HCT116 (cell line): ENCODE data around the gene HNRNPU. TPM values are rescaled to one million over a fixed set of nuclear protein-coding genes. Genes with fewer than 3 reads are reported as not detected.

ENCODE experiments used
- ATAC-seq: fragments of 200-7000 bp; cut with Tn5 transposase; 2 replicates; pipeline ENCODE4 v1.9.1; 2020; ENCODE audit warnings: mild to moderate bottlenecking, moderate library complexity
- BruUV-seq: library from RNA; stranded (reverse); fragments of 400-500 nt; replicated peaks from 2 replicates; lab custom pipeline; 2021; lab: Mats Ljungman, UMichigan
- CTCF ChIA-PET: fragments of 300-600 bp; sonication (Branson Sonifier 250); formaldehyde crosslinking; loops from one replicate; lab custom pipeline; 2021; ENCODE audit warnings: antibody characterized with exemption; lab: Charles Lee
- POLR2A ChIA-PET: fragments of 300-600, 350-600 bp; sonication (Branson Sonifier 250); formaldehyde crosslinking; loops from one replicate; lab custom pipeline; 2021; ENCODE audit warnings: antibody characterized with exemption; lab: Charles Lee
- RAD21 ChIA-PET, 2 experiments: fragments of 300-600 bp; sonication (Branson Sonifier 250); formaldehyde crosslinking; loops; one replicate each; lab custom pipeline; 2023; ENCODE audit warnings: low total read pairs in 2 of 2; ENCODE audit not compliant: uncharacterized antibody in 2 of 2, unreplicated experiment in 2 of 2, low non-redundant PET in 1 of 2; lab: Charles Lee
- DNase-seq: peaks from one replicate; pipeline ENCODE4 v3.0.0-alpha.2; 2010; ENCODE audit warnings: low read depth, low spot score
- H2AFZ ChIP-seq: fragments of 200-600 bp; shearing (Covaris generic), sonication (generic); 2 replicates; pipeline ENCODE4 v1.6.1; 2017; ENCODE audit warnings: low read depth, mixed run types, mixed read lengths, antibody characterized with exemption, low read length; ENCODE audit not compliant: poor library complexity, severe bottlenecking
- H3K27ac ChIP-seq: 2 replicates; pipeline ENCODE4 v1.5.1; 2012; ENCODE audit warnings: low read depth, low read length
- H3K27me3 ChIP-seq: fragments of 200-600 bp; sonication (generic); 2 replicates; pipeline ENCODE4 v1.6.1; 2016; ENCODE audit warnings: mixed run types, low read length, mixed read lengths; ENCODE audit not compliant: insufficient read depth
- H3K36me3 ChIP-seq, 2 experiments: fragments of 200-500 bp in 1 of 2; fragments of 200-600 bp in 1 of 2; sonication (Bioruptor generic) in 1 of 2; sonication (generic) in 1 of 2; 2 replicates each; pipeline versions ENCODE4 v1.5.1 to v1.6.1; 2014 to 2016; ENCODE audit warnings: low read length in 2 of 2, inconsistent platforms in 1 of 2, mixed read lengths in 1 of 2, mixed run types in 1 of 2; ENCODE audit not compliant: insufficient read depth in 2 of 2, control insufficient read depth in 1 of 2
- H3K4me1 ChIP-seq, 2 experiments: fragments of 200-600 bp in 1 of 2; sonication (generic) in 1 of 2; 2 replicates each; pipeline versions ENCODE4 v1.5.1 to v1.6.1; 2012 to 2017; ENCODE audit warnings: low read length in 2 of 2, inconsistent platforms in 1 of 2, mild to moderate bottlenecking in 1 of 2, mixed read lengths in 1 of 2, mixed run types in 1 of 2, moderate library complexity in 1 of 2; ENCODE audit not compliant: insufficient read depth in 2 of 2, control insufficient read depth in 1 of 2
- H3K4me2 ChIP-seq: fragments of 200-600 bp; sonication (generic); 2 replicates; pipeline ENCODE4 v1.6.1; 2017; ENCODE audit warnings: mixed run types, low read length, mixed read lengths
- H3K4me3 ChIP-seq, 2 experiments: fragments of 200-600 bp in 1 of 2; sonication (generic) in 1 of 2; replicated peaks in 1 of 2; 2 replicates each; pipeline ENCODE4 v1.5.1; 2011 to 2016; ENCODE audit warnings: low read length in 2 of 2, control low read depth in 1 of 2, low read depth in 1 of 2, mild to moderate bottlenecking in 1 of 2, mixed read lengths in 1 of 2, mixed run types in 1 of 2
- H3K79me2 ChIP-seq: fragments of 200-600 bp; sonication (generic); 2 replicates; pipeline ENCODE4 v1.6.1; 2017; ENCODE audit warnings: mild to moderate bottlenecking, mixed run types, low read length, moderate library complexity, mixed read lengths; ENCODE audit not compliant: insufficient read depth
- H3K9ac ChIP-seq: fragments of 200-600 bp; sonication (generic); 2 replicates; pipeline ENCODE4 v1.6.1; 2016; ENCODE audit warnings: low read length, mixed read lengths
- H3K9me2 ChIP-seq: fragments of 200-600 bp; sonication (generic), shearing (Covaris generic); 2 replicates; pipeline ENCODE4 v1.6.1; 2017; ENCODE audit warnings: mixed run types, mild to moderate bottlenecking, moderate library complexity; ENCODE audit not compliant: insufficient read depth
- H3K9me3 ChIP-seq, 2 experiments: fragments of 200-500 bp in 1 of 2; fragments of 200-600 bp in 1 of 2; sonication (Bioruptor generic) in 1 of 2; sonication (generic) in 1 of 2; 2 replicates each; pipeline ENCODE4 v1.6.1; 2014 to 2017; ENCODE audit warnings: low read length in 2 of 2, mixed read lengths in 2 of 2, inconsistent platforms in 1 of 2, low read depth in 1 of 2, mild to moderate bottlenecking in 1 of 2, mixed run types in 1 of 2, moderate library complexity in 1 of 2; ENCODE audit not compliant: control insufficient read depth in 1 of 2, insufficient read depth in 1 of 2
- H4K20me1 ChIP-seq: fragments of 200-600 bp; sonication (generic), shearing (Covaris generic); 2 replicates; pipeline ENCODE4 v1.6.1; 2017; ENCODE audit warnings: mixed run types, mild to moderate bottlenecking, moderate library complexity; ENCODE audit not compliant: insufficient read depth
- CEBPB ChIP-seq: IDR thresholded peaks from 2 replicates; pipeline ENCODE4 v1.6.1; 2012; ENCODE audit warnings: low read depth
- EGR1 ChIP-seq: IDR thresholded peaks from 2 replicates; pipeline ENCODE4 v1.6.1; 2012; ENCODE audit warnings: low read depth
- ELF1 ChIP-seq: IDR thresholded peaks from 2 replicates; pipeline ENCODE4 v1.6.1; 2012; ENCODE audit warnings: low read depth, borderline replicate concordance
- EZH2phosphoT487 ChIP-seq: fragments of 200-600 bp; IDR thresholded peaks from 2 replicates; pipeline ENCODE4 v1.6.1; 2018; ENCODE audit warnings: antibody characterized with exemption, borderline replicate concordance
- MAX ChIP-seq: IDR thresholded peaks from 2 replicates; pipeline ENCODE4 v1.6.1; 2012
- POLR2A ChIP-seq: IDR thresholded peaks from 2 replicates; pipeline ENCODE4 v1.7.0; 2011; ENCODE audit warnings: borderline replicate concordance; ENCODE audit not compliant: insufficient read depth, insufficient read length; ENCODE audit errors: extremely low read depth
- POLR2AphosphoS5 ChIP-seq: IDR thresholded peaks from 2 replicates; pipeline ENCODE4 v1.6.1; 2011; ENCODE audit warnings: mild to moderate bottlenecking, low read depth, low read length, moderate library complexity
- REST ChIP-seq: IDR thresholded peaks from 2 replicates; pipeline ENCODE4 v1.6.1; 2012; ENCODE audit warnings: low read depth
- SIN3A ChIP-seq: IDR thresholded peaks from 2 replicates; pipeline ENCODE4 v1.6.1; 2012; ENCODE audit warnings: low read depth
- SRF ChIP-seq: IDR thresholded peaks from 2 replicates; pipeline ENCODE4 v1.6.1; 2012; ENCODE audit warnings: low read depth
- TCF7L2 ChIP-seq: IDR thresholded peaks from 2 replicates; pipeline ENCODE4 v1.7.0; 2011; ENCODE audit warnings: borderline replicate concordance, inconsistent platforms; ENCODE audit not compliant: insufficient read depth, insufficient read length; ENCODE audit errors: extremely low read depth
- YY1 ChIP-seq: IDR thresholded peaks from 2 replicates; pipeline ENCODE4 v1.6.1; 2011; ENCODE audit warnings: low read length, low read depth, moderate library complexity, mild to moderate bottlenecking; ENCODE audit not compliant: insufficient replicate concordance; ENCODE audit errors: extremely low read depth
- ZFX ChIP-seq: fragments of 450-650 bp; IDR thresholded peaks from 2 replicates; pipeline ENCODE4 v1.6.1; 2017
- ZNF274 ChIP-seq: fragments of 200-500 bp; sonication (Bioruptor generic); IDR thresholded peaks from 2 replicates; pipeline ENCODE4 v1.6.1; 2014; ENCODE audit warnings: mild to moderate bottlenecking, low read depth, low read length, inconsistent platforms
- intact Hi-C: fragments of 100-400 bp; cut with micrococcal nuclease; formaldehyde crosslinking; loops from 2 replicates; pipeline ENCODE4 v1.10.0; 2022
- total RNA-seq: library from RNA; stranded (reverse); gene quantifications from one replicate; pipeline ENCODE4 v1.2.1, GENCODE V29; 2021; ENCODE audit not compliant: unreplicated experiment
- TF ChIP-seq, protein P1 (sequence below): IDR thresholded peaks from 2 replicates; pipeline ENCODE4 v1.6.1; 2012
- TF ChIP-seq, protein P2 (sequence below), 3 experiments: fragments of 200-600 bp in 1 of 3; sonication (generic) in 1 of 3; IDR thresholded peaks in 2 of 3; conservative IDR thresholded peaks in 1 of 3; 2 replicates each; pipeline ENCODE4 v1.5.1; 2012 to 2017; ENCODE audit warnings: low read depth in 2 of 3, low read length in 2 of 3, antibody characterized with exemption in 1 of 3, borderline replicate concordance in 1 of 3, control low read depth in 1 of 3, mild to moderate bottlenecking in 1 of 3, mixed read lengths in 1 of 3, mixed run types in 1 of 3, moderate library complexity in 1 of 3; ENCODE audit not compliant: insufficient read depth in 1 of 3
- TF ChIP-seq, protein P3 (sequence below): IDR thresholded peaks from 2 replicates; pipeline ENCODE4 v1.6.1; 2011; ENCODE audit warnings: mild to moderate bottlenecking, low read length, moderate library complexity; ENCODE audit not compliant: insufficient replicate concordance; ENCODE audit errors: extremely low read depth

Gene HNRNPU
- total RNA-seq, 1 experiment from 2014 or later = 424 TPM

GRCh38 chr1:244862699-244863490 lies 1.4 kb downstream of the HNRNPU start:
- peak overlapping the region; percentile 87 for H3K4me2 ChIP-seq
- no peaks in the 10 kb centered on the region for H3K9me2 ChIP-seq
- POLR2A ChIA-PET = interaction anchor here (0.6 to 1.3 kb wide), 6 partner anchors 9 to 145 kb away, joined by 3 to 4 read pairs (median 3); no protein-coding TSS in a partner anchor
- H2AFZ ChIP-seq = no peak overlapping the region
- peak overlapping the region; percentile 94 for H3K27ac ChIP-seq
- H3K9me3 ChIP-seq = no peaks in the 10 kb centered on the region
- peak; percentile 76 for ATAC-seq
- RAD21 ChIA-PET = interaction anchor here in 1 of 2 experiments (0.7 kb wide), 1 partner anchor 28 kb away, joined by 4 read pairs; no protein-coding TSS in a partner anchor
- DNase-seq = peak; percentile 78
- H3K27me3 ChIP-seq = no peaks in the 10 kb centered on the region
- CTCF ChIA-PET = interaction anchor here (2.7 kb wide), 1 partner anchor 179 kb away, joined by 14 read pairs; no protein-coding TSS in a partner anchor
- H3K36me3 ChIP-seq = peaks cover 43 to 48% of the 10 kb centered on the region in 2 experiments
- peaks cover 18 to 25% of the 10 kb centered on the region in 2 experiments for H3K4me1 ChIP-seq
- peaks cover 63% of the 10 kb centered on the region for H3K79me2 ChIP-seq
- peak overlapping the region; percentile 95 for H3K9ac ChIP-seq
- intact Hi-C loops = loop anchor here (5.0 kb wide), 1 partner anchor 179 kb away; no protein-coding TSS in a partner anchor
- peaks cover 49% of the 10 kb centered on the region for H4K20me1 ChIP-seq
- no TSS peak for BruUV-seq
- peak overlapping the region; percentile 93 to 98 for H3K4me3 ChIP-seq
- peak; percentile 94 for TF ChIP-seq MAX
- TF ChIP-seq, protein P1, sequence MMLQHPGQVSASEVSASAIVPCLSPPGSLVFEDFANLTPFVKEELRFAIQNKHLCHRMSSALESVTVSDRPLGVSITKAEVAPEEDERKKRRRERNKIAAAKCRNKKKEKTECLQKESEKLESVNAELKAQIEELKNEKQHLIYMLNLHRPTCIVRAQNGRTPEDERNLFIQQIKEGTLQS = no peak
- TF ChIP-seq CEBPB = peak; percentile 94
- TF ChIP-seq, protein P2, sequence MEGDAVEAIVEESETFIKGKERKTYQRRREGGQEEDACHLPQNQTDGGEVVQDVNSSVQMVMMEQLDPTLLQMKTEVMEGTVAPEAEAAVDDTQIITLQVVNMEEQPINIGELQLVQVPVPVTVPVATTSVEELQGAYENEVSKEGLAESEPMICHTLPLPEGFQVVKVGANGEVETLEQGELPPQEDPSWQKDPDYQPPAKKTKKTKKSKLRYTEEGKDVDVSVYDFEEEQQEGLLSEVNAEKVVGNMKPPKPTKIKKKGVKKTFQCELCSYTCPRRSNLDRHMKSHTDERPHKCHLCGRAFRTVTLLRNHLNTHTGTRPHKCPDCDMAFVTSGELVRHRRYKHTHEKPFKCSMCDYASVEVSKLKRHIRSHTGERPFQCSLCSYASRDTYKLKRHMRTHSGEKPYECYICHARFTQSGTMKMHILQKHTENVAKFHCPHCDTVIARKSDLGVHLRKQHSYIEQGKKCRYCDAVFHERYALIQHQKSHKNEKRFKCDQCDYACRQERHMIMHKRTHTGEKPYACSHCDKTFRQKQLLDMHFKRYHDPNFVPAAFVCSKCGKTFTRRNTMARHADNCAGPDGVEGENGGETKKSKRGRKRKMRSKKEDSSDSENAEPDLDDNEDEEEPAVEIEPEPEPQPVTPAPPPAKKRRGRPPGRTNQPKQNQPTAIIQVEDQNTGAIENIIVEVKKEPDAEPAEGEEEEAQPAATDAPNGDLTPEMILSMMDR (IDR thresholded peaks at IDR 0.05 in 2 of 3, conservative IDR thresholded peaks at IDR 0.05 in 1 of 3; ENCODE audit: borderline replicate concordance in 1 of 3, insufficient read depth in 1 of 3, low read depth in 2 of 3, low read length in 2 of 3) = no peak
- TF ChIP-seq EGR1 = peak; percentile 44
- TF ChIP-seq SRF = no peak
- TF ChIP-seq ZNF274 = no peak
- peak; percentile 89 for TF ChIP-seq TCF7L2
- no peak for TF ChIP-seq ZFX
- TF ChIP-seq EZH2phosphoT487 = no peak
- peak; percentile 55 for TF ChIP-seq SIN3A
- TF ChIP-seq, protein P3, sequence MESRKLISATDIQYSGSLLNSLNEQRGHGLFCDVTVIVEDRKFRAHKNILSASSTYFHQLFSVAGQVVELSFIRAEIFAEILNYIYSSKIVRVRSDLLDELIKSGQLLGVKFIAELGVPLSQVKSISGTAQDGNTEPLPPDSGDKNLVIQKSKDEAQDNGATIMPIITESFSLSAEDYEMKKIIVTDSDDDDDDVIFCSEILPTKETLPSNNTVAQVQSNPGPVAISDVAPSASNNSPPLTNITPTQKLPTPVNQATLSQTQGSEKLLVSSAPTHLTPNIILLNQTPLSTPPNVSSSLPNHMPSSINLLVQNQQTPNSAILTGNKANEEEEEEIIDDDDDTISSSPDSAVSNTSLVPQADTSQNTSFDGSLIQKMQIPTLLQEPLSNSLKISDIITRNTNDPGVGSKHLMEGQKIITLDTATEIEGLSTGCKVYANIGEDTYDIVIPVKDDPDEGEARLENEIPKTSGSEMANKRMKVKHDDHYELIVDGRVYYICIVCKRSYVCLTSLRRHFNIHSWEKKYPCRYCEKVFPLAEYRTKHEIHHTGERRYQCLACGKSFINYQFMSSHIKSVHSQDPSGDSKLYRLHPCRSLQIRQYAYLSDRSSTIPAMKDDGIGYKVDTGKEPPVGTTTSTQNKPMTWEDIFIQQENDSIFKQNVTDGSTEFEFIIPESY = no peak
- no peak for TF ChIP-seq REST
- TF ChIP-seq POLR2AphosphoS5 = peak; percentile 85
- TF ChIP-seq POLR2A = no peak
- peak; percentile 63 for TF ChIP-seq YY1
- no peak for TF ChIP-seq ELF1
